H9 (cell line): Measurements from ENCODE around the gene RCAN2. TPM values are rescaled to one million over a fixed set of nuclear protein-coding genes. Genes with fewer than 3 reads are reported as not detected.

ENCODE experiments used
- DNase-seq: peaks from one replicate; pipeline ENCODE4 v3.0.0-alpha.2; 2017
- H2AFZ ChIP-seq: one replicate; pipeline ENCODE4 v1.6.1; 2013; ENCODE audit warnings: mild to moderate bottlenecking, low read length, control low read depth, moderate library complexity
- H2AK5ac ChIP-seq: 2 replicates; pipeline ENCODE4 v1.6.1; 2013; ENCODE audit warnings: low read length, control low read depth, mixed read lengths; ENCODE audit not compliant: insufficient read length
- H2BK120ac ChIP-seq: one replicate; pipeline ENCODE4 v1.6.1; 2013; ENCODE audit warnings: low read depth, mild to moderate bottlenecking, low read length, control low read depth, inconsistent platforms; ENCODE audit not compliant: poor library complexity, severe bottlenecking
- H2BK12ac ChIP-seq: 2 replicates; pipeline ENCODE4 v1.6.1; 2013; ENCODE audit warnings: low read length, control low read depth, mixed read lengths, low read depth; ENCODE audit not compliant: insufficient read length
- H2BK15ac ChIP-seq: 2 replicates; pipeline ENCODE4 v1.6.1; 2013; ENCODE audit warnings: low read depth, low read length, control low read depth
- H2BK20ac ChIP-seq: one replicate; pipeline ENCODE4 v1.6.1; 2013; ENCODE audit warnings: low read depth, mild to moderate bottlenecking, low read length, control low read depth, inconsistent platforms; ENCODE audit not compliant: poor library complexity, severe bottlenecking
- H2BK5ac ChIP-seq: 2 replicates; pipeline ENCODE4 v1.6.1; 2013; ENCODE audit warnings: low read length, control low read depth, mixed read lengths; ENCODE audit not compliant: insufficient read length
- H3K14ac ChIP-seq: 2 replicates; pipeline ENCODE4 v1.6.1; 2013; ENCODE audit warnings: low read length, control low read depth; ENCODE audit not compliant: insufficient read depth
- H3K18ac ChIP-seq: 2 replicates; pipeline ENCODE4 v1.6.1; 2013; ENCODE audit warnings: low read depth, mild to moderate bottlenecking, mixed read lengths, low read length, control low read depth; ENCODE audit not compliant: insufficient read length
- H3K23ac ChIP-seq: 2 replicates; pipeline ENCODE4 v1.6.1; 2013; ENCODE audit warnings: low read length, control low read depth, mixed read lengths, low read depth; ENCODE audit not compliant: insufficient read length
- H3K23me2 ChIP-seq: 2 replicates; pipeline ENCODE4 v1.6.1; 2013; ENCODE audit warnings: low read depth, mild to moderate bottlenecking, mixed read lengths, low read length, control low read depth; ENCODE audit not compliant: insufficient read length, poor library complexity, severe bottlenecking
- H3K27ac ChIP-seq: 2 replicates; pipeline ENCODE4 v1.5.1; 2013; ENCODE audit warnings: low read length, control low read depth, mixed read lengths, low read depth; ENCODE audit not compliant: insufficient read length
- H3K27me3 ChIP-seq: 2 replicates; pipeline ENCODE4 v1.6.1; 2013; ENCODE audit warnings: low read length, control low read depth, inconsistent platforms; ENCODE audit not compliant: insufficient read depth
- H3K4ac ChIP-seq: 2 replicates; pipeline ENCODE4 v1.6.1; 2013; ENCODE audit warnings: low read depth, mild to moderate bottlenecking, control low read depth, inconsistent platforms, low read length, moderate library complexity
- H3K4me1 ChIP-seq: 2 replicates; pipeline ENCODE4 v1.6.1; 2013; ENCODE audit warnings: low read length, control low read depth, inconsistent platforms; ENCODE audit not compliant: insufficient read depth
- H3K4me2 ChIP-seq: 2 replicates; pipeline ENCODE4 v1.6.1; 2013; ENCODE audit warnings: low read length, control low read depth, mixed read lengths; ENCODE audit not compliant: insufficient read length, insufficient read depth
- H3K56ac ChIP-seq: 2 replicates; pipeline ENCODE4 v1.6.1; 2013; ENCODE audit warnings: low read depth, mild to moderate bottlenecking, mixed read lengths, low read length, control low read depth; ENCODE audit not compliant: insufficient read length
- H3K79me1 ChIP-seq: 2 replicates; pipeline ENCODE4 v1.6.1; 2013; ENCODE audit warnings: low read depth, mild to moderate bottlenecking, moderate library complexity, low read length, control low read depth, inconsistent platforms; ENCODE audit not compliant: insufficient read depth, poor library complexity, severe bottlenecking
- H3K79me2 ChIP-seq: 2 replicates; pipeline ENCODE4 v1.6.1; 2013; ENCODE audit warnings: low read length, control low read depth, inconsistent platforms; ENCODE audit not compliant: insufficient read depth
- H3K9ac ChIP-seq: 2 replicates; pipeline ENCODE4 v1.6.1; 2013; ENCODE audit warnings: low read length, control low read depth, mixed read lengths; ENCODE audit not compliant: insufficient read length; ENCODE audit errors: extremely low read depth
- H3K9me3 ChIP-seq: one replicate; pipeline ENCODE4 v1.6.1; 2013; ENCODE audit warnings: low read depth, low read length, inconsistent platforms; ENCODE audit not compliant: control insufficient read depth
- H3T11ph ChIP-seq: one replicate; pipeline ENCODE4 v1.6.1; 2013; ENCODE audit warnings: mild to moderate bottlenecking, low read length, control low read depth, inconsistent platforms
- H4K20me1 ChIP-seq: one replicate; pipeline ENCODE4 v1.6.1; 2013; ENCODE audit not compliant: control insufficient read depth, insufficient read length, insufficient read depth
- H4K5ac ChIP-seq: 2 replicates; pipeline ENCODE4 v1.6.1; 2013; ENCODE audit warnings: low read depth, mild to moderate bottlenecking, mixed read lengths, low read length, control low read depth; ENCODE audit not compliant: insufficient read length
- H4K8ac ChIP-seq: replicated peaks from 2 replicates; pipeline ENCODE4 v1.6.1; 2013; ENCODE audit warnings: low read length, control low read depth, mixed read lengths, low read depth; ENCODE audit not compliant: insufficient read length
- H4K91ac ChIP-seq: 2 replicates; pipeline ENCODE4 v1.6.1; 2013; ENCODE audit warnings: low read depth, mild to moderate bottlenecking, moderate library complexity, mixed read lengths, low read length, control low read depth; ENCODE audit not compliant: insufficient read length
- H3K27ac Mint-ChIP-seq, 3 experiments: 2 replicates in 2 of 3; 3 replicates in 1 of 3; pipeline ENCODE4 v1.8.0; 2020 to 2021; ENCODE audit warnings: mixed read lengths in 3 of 3, mild to moderate bottlenecking in 1 of 3, moderate library complexity in 1 of 3
- H3K27me3 Mint-ChIP-seq: 2 replicates; pipeline ENCODE4 v1.8.0; 2021; ENCODE audit warnings: low read depth, mild to moderate bottlenecking, moderate library complexity, mixed read lengths
- H3K36me3 Mint-ChIP-seq, 3 experiments: 2 replicates in 2 of 3; 3 replicates in 1 of 3; pipeline ENCODE4 v1.8.0; 2020 to 2021; ENCODE audit warnings: low read depth in 3 of 3, mixed read lengths in 3 of 3; ENCODE audit not compliant: insufficient read depth in 1 of 3
- H3K4me1 Mint-ChIP-seq, 2 experiments: 2 replicates each; pipeline ENCODE4 v1.8.0; 2020; ENCODE audit warnings: mixed read lengths in 2 of 2
- H3K4me3 Mint-ChIP-seq, 2 experiments: 2 replicates in 1 of 2; 3 replicates in 1 of 2; pipeline ENCODE4 v1.8.0; 2020 to 2021; ENCODE audit warnings: mild to moderate bottlenecking in 2 of 2, mixed read lengths in 2 of 2, moderate library complexity in 1 of 2
- H3K9me3 Mint-ChIP-seq, 2 experiments: 2 replicates in 1 of 2; 3 replicates in 1 of 2; pipeline ENCODE4 v1.8.0; 2020; ENCODE audit warnings: mild to moderate bottlenecking in 2 of 2, mixed read lengths in 2 of 2, moderate library complexity in 1 of 2
- WGBS: extraction: QIAGEN DNeasy Blood & Tissue Kit; methylation state at CpG from one replicate; pipeline ENCODE4 v1.1.7; 2013; ENCODE audit warnings: missing lambda C conversion rate, low lambda C conversion rate, mixed read lengths; ENCODE audit not compliant: insufficient read length; ENCODE audit errors: extremely low coverage; 5-methylcytosine and 5-hydroxymethylcytosine counted together
- total RNA-seq: library from RNA; stranded (reverse); gene quantifications from 2 replicates; pipeline ENCODE4 v1.2.1, GENCODE V29; 2021
- TF ChIP-seq, protein P1 (sequence below): fragments of 200-600 bp; sonication (generic); conservative IDR thresholded peaks from 3 replicates; pipeline ENCODE4 v1.8.0; 2021; ENCODE audit warnings: antibody characterized with exemption, mild to moderate bottlenecking

RCAN2 gene
- total RNA-seq, 1 experiment from 2014 or later: 3.0 TPM

DNA sequence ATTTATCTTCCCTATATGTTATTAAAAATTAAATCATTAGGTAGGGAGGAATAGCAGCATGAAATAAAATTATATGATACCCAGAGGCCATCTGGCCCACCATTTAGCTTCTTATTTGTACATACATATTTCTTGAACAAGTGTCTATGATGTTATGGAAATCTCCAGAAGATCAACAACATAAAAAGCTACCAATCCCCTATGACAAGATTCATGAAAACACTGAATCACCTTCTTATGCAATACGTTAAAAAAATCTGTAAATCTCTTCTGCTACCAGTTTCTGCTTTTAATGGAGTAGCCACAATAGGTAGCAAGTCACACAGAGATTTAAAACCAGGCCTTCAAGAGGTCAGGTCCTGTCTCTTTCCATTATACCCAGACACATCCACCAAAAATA is 194.7 kb downstream of the RCAN2 start:
- H2BK120ac ChIP-seq: no peak overlapping the region
- H3K79me1 ChIP-seq: no peaks in the 10 kb centered on the region
- no peak overlapping the region for H3K23ac ChIP-seq
- H3T11ph ChIP-seq: no peak overlapping the region
- no peak overlapping the region for H2BK5ac ChIP-seq
- no peaks in the 10 kb centered on the region for H3K9me3 ChIP-seq
- Mint-ChIP-seq H3K9me3 (no peaks in the 10 kb centered on the region), H3K27me3 (no peaks in the 10 kb centered on the region), H3K4me3 (no peak overlapping the region), H3K4me1 (peaks cover 1% of the 10 kb centered on the region in 2 experiments; a peak in 2 of 4 replicates), H3K36me3 (no peaks in the 10 kb centered on the region), H3K27ac (no peak overlapping the region)
- no peaks in the 10 kb centered on the region for H3K79me2 ChIP-seq
- no peak overlapping the region for H3K4ac ChIP-seq
- H2BK12ac ChIP-seq: no peak overlapping the region
- peaks cover 5% of the 10 kb centered on the region; the same call in 1 of the 2 replicates for H3K4me1 ChIP-seq
- no peak overlapping the region for H3K27ac ChIP-seq
- no peak overlapping the region for H3K4me2 ChIP-seq
- H2BK15ac ChIP-seq: no peak overlapping the region
- no peak overlapping the region for H2BK20ac ChIP-seq
- H4K8ac ChIP-seq: no peak overlapping the region
- H2AK5ac ChIP-seq: no peak overlapping the region
- H3K14ac ChIP-seq: no peak overlapping the region
- no peak overlapping the region for H3K9ac ChIP-seq
- WGBS: no CpG with 5 or more reads among the region's 1 CpG
- no peaks in the 10 kb centered on the region; the same call in 1 of the 2 replicates for H3K27me3 ChIP-seq
- no peak overlapping the region for H2AFZ ChIP-seq
- no peak for DNase-seq
- H4K20me1 ChIP-seq: no peaks in the 10 kb centered on the region
- H4K91ac ChIP-seq: no peak overlapping the region
- no peaks in the 10 kb centered on the region for H3K23me2 ChIP-seq
- no peak overlapping the region for H3K56ac ChIP-seq
- H4K5ac ChIP-seq: no peak overlapping the region
- H3K18ac ChIP-seq: no peak overlapping the region
- TF ChIP-seq, protein P1, sequence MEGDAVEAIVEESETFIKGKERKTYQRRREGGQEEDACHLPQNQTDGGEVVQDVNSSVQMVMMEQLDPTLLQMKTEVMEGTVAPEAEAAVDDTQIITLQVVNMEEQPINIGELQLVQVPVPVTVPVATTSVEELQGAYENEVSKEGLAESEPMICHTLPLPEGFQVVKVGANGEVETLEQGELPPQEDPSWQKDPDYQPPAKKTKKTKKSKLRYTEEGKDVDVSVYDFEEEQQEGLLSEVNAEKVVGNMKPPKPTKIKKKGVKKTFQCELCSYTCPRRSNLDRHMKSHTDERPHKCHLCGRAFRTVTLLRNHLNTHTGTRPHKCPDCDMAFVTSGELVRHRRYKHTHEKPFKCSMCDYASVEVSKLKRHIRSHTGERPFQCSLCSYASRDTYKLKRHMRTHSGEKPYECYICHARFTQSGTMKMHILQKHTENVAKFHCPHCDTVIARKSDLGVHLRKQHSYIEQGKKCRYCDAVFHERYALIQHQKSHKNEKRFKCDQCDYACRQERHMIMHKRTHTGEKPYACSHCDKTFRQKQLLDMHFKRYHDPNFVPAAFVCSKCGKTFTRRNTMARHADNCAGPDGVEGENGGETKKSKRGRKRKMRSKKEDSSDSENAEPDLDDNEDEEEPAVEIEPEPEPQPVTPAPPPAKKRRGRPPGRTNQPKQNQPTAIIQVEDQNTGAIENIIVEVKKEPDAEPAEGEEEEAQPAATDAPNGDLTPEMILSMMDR: no peak
